Esophagus muscularis mucosa (tissue), 3 donors: ENCODE measurements around the gene AASDH.

Experiments
- POLR2A ChIP-seq: fragments of 450-650 bp; IDR thresholded peaks from one replicate; pipeline ENCODE4 v1.6.1; 2017; ENCODE audit warnings: antibody characterized with exemption, moderate library complexity, mild to moderate bottlenecking, low read depth
- POLR2AphosphoS5 ChIP-seq, 2 donors: sonication (generic); formaldehyde crosslinking; IDR thresholded peaks; one replicate each; pipeline ENCODE4 v1.6.1; 2017; ENCODE audit warnings: antibody characterized with exemption in 2 of 2
- TF ChIP-seq, protein P1 (sequence below), 3 experiments: fragments of 200-600 bp in 2 of 3; fragments of 450-650 bp in 1 of 3; sonication (generic) in 2 of 3; IDR thresholded peaks; one replicate each; pipeline ENCODE4 v1.5.1; 2017 to 2019; ENCODE audit warnings: antibody characterized with exemption in 3 of 3, mild to moderate bottlenecking in 2 of 3, moderate library complexity in 1 of 3

GRCh38 chr4:56288663-56289062, 98.6 kb downstream of the AASDH start:
- TF ChIP-seq, protein P1, sequence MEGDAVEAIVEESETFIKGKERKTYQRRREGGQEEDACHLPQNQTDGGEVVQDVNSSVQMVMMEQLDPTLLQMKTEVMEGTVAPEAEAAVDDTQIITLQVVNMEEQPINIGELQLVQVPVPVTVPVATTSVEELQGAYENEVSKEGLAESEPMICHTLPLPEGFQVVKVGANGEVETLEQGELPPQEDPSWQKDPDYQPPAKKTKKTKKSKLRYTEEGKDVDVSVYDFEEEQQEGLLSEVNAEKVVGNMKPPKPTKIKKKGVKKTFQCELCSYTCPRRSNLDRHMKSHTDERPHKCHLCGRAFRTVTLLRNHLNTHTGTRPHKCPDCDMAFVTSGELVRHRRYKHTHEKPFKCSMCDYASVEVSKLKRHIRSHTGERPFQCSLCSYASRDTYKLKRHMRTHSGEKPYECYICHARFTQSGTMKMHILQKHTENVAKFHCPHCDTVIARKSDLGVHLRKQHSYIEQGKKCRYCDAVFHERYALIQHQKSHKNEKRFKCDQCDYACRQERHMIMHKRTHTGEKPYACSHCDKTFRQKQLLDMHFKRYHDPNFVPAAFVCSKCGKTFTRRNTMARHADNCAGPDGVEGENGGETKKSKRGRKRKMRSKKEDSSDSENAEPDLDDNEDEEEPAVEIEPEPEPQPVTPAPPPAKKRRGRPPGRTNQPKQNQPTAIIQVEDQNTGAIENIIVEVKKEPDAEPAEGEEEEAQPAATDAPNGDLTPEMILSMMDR (IDR thresholded peaks at IDR 0.05): no peak
- TF ChIP-seq POLR2AphosphoS5 (IDR thresholded peaks at IDR 0.05): no peak
- no peak for TF ChIP-seq POLR2A
